HepG2 (cell line): ENCODE data around the gene UBTD2. TPM values are rescaled to one million over a fixed set of nuclear protein-coding genes. Genes with fewer than 3 reads are reported as not detected.

Source experiments
- CBFB ChIP-seq: sonication (generic); formaldehyde crosslinking; IDR thresholded peaks from 2 replicates; pipeline ENCODE4 v1.4.0; 2020; ENCODE audit warnings: missing genetic modification reagents
- ETV5 ChIP-seq: IDR thresholded peaks from 2 replicates; pipeline ENCODE4 v1.6.1; 2018; ENCODE audit warnings: missing biosample characterization, missing genetic modification reagents, inconsistent platforms, borderline replicate concordance
- FOXC1 ChIP-seq: sonication (generic); formaldehyde crosslinking; IDR thresholded peaks from 2 replicates; pipeline ENCODE4 v1.8.0; 2022; ENCODE audit warnings: mild to moderate bottlenecking, missing genetic modification reagents, borderline replicate concordance
- FOXM1 ChIP-seq: sonication (generic); formaldehyde crosslinking; IDR thresholded peaks from 2 replicates; pipeline ENCODE4 v1.5.0; 2020; ENCODE audit warnings: missing genetic modification reagents
- KAT8 ChIP-seq: IDR thresholded peaks from 2 replicates; pipeline ENCODE4 v1.6.1; 2016; ENCODE audit warnings: missing genetic modification reagents, missing compliant biosample characterization
- RXRB ChIP-seq: IDR thresholded peaks from 2 replicates; pipeline ENCODE4 v1.6.1; 2016; ENCODE audit warnings: borderline replicate concordance, missing genetic modification reagents, missing compliant biosample characterization
- SIX1 ChIP-seq: sonication (generic); formaldehyde crosslinking; IDR thresholded peaks from 2 replicates; pipeline ENCODE4 v1.4.0; 2020; ENCODE audit warnings: missing genetic modification reagents, borderline replicate concordance
- ZNF317 ChIP-seq: sonication (generic); formaldehyde crosslinking; IDR thresholded peaks from 2 replicates; pipeline ENCODE4 v1.5.0; 2020; ENCODE audit warnings: mild to moderate bottlenecking, missing genetic modification reagents
- ZNF563 ChIP-seq: sonication (generic); formaldehyde crosslinking; IDR thresholded peaks from 2 replicates; pipeline ENCODE4 v1.8.0; 2022; ENCODE audit warnings: mild to moderate bottlenecking, moderate library complexity, missing genetic modification reagents
- ZNF598 ChIP-seq: sonication (generic); formaldehyde crosslinking; IDR thresholded peaks from 2 replicates; pipeline ENCODE4 v1.5.1; 2020; ENCODE audit warnings: mild to moderate bottlenecking, missing genetic modification reagents, borderline replicate concordance
- ZNF740 ChIP-seq: sonication (generic); formaldehyde crosslinking; IDR thresholded peaks from 2 replicates; pipeline ENCODE4 v1.4.0; 2020; ENCODE audit warnings: missing genetic modification reagents
- ZNF839 ChIP-seq: sonication (generic); formaldehyde crosslinking; IDR thresholded peaks from 2 replicates; pipeline ENCODE4 v1.4.0; 2020; ENCODE audit warnings: missing genetic modification reagents, mild to moderate bottlenecking, borderline replicate concordance
- polyA plus RNA-seq, 8 experiments: library from polyadenylated mRNA; depleted of rRNA in 3 of 8; stranded (reverse) in 7 of 8; unstranded in 1 of 8; fragments of >200 nt; fragmentation: Illumina TruSeq in 4 of 8; extraction: Trizol in 4 of 8; gene quantifications; 2 replicates each; pipeline versions ENCODE4 v1.2.1 to v1.2.3, GENCODE V29; 2011 to 2016; ENCODE audit warnings: low read depth in 4 of 8, missing spikeins in 1 of 8, mixed read lengths in 1 of 8; ENCODE audit not compliant: insufficient read depth in 1 of 8
- total RNA-seq, 5 experiments: library from RNA; depleted of rRNA; stranded (reverse); fragments of >200 nt; fragmentation: Illumina TruSeq; extraction: Trizol; gene quantifications; 2 replicates each; pipeline ENCODE4 v1.2.3, GENCODE V29; 2016; ENCODE audit warnings: low read depth in 1 of 5
- TF ChIP-seq, protein P1 (sequence below): sonication (generic); formaldehyde crosslinking; IDR thresholded peaks from 2 replicates; pipeline ENCODE4 v1.4.0; 2020; ENCODE audit warnings: missing genetic modification reagents
- TF ChIP-seq, protein P2 (sequence below): conservative IDR thresholded peaks from 2 replicates; pipeline ENCODE4 v1.6.1; 2018; ENCODE audit warnings: missing genetic modification reagents
- TF ChIP-seq, protein P3 (sequence below): sonication (generic); formaldehyde crosslinking; conservative IDR thresholded peaks from 2 replicates; pipeline ENCODE4 v1.5.0; 2020; ENCODE audit warnings: missing genetic modification reagents
- TF ChIP-seq, protein P4 (sequence below): sonication (generic); formaldehyde crosslinking; IDR thresholded peaks from 2 replicates; pipeline ENCODE4 v1.9.0; 2021; ENCODE audit warnings: missing genetic modification reagents, borderline replicate concordance
- TF ChIP-seq, protein P5 (sequence below): sonication (generic); formaldehyde crosslinking; IDR thresholded peaks from 2 replicates; pipeline ENCODE4 v1.9.0; 2022; ENCODE audit warnings: missing genetic modification reagents, mild to moderate bottlenecking, borderline replicate concordance

The UBTD2 gene
- total and polyA plus RNA-seq, 2 of the 13 experiments (the other 11 are each of a cell fraction or from before 2014, with no cell fraction given), result 15.2 to 24.1 TPM

DNA sequence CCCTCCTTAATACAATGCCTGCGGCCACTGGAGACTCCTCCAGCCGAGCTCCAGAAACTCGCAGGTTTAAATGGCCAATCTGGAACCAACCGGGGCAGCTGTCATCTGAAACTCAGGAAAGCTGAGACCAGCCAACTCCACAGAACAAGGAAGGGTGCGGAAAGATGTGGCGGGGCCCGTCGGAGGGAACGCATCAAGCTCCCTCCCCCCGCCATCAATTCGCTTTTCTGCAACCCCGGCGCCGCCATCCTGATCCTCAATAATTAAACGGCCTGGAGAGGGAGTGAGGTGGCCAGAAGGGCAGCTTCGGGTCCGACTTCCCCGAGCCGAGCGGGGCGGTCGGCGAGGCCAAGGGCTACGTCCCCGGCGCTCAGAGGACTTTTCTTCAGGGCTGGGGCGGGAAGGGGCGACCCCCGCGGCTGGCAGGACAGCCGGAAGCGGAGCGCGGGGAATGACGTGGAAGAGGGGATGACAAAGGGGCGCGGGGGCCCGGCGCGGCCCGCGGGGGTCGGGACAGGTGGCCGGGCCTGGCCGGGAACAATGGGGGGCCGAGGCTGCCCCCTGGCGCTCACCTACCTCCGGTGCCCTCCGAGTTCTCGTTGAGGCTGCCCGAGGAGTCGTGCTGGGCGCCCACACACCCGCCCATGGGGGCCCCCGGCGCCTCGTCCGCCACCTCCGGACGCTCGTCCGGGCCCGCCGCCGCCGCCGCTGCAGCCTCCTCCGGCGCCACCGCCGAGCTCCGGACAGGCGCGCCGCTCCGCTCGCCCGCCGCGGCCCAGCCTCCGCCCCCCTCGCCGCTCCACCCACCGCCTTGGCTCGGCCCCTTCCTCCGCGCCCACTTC lies at the start of gene UBTD2 (continued):
- TF ChIP-seq, protein P1, sequence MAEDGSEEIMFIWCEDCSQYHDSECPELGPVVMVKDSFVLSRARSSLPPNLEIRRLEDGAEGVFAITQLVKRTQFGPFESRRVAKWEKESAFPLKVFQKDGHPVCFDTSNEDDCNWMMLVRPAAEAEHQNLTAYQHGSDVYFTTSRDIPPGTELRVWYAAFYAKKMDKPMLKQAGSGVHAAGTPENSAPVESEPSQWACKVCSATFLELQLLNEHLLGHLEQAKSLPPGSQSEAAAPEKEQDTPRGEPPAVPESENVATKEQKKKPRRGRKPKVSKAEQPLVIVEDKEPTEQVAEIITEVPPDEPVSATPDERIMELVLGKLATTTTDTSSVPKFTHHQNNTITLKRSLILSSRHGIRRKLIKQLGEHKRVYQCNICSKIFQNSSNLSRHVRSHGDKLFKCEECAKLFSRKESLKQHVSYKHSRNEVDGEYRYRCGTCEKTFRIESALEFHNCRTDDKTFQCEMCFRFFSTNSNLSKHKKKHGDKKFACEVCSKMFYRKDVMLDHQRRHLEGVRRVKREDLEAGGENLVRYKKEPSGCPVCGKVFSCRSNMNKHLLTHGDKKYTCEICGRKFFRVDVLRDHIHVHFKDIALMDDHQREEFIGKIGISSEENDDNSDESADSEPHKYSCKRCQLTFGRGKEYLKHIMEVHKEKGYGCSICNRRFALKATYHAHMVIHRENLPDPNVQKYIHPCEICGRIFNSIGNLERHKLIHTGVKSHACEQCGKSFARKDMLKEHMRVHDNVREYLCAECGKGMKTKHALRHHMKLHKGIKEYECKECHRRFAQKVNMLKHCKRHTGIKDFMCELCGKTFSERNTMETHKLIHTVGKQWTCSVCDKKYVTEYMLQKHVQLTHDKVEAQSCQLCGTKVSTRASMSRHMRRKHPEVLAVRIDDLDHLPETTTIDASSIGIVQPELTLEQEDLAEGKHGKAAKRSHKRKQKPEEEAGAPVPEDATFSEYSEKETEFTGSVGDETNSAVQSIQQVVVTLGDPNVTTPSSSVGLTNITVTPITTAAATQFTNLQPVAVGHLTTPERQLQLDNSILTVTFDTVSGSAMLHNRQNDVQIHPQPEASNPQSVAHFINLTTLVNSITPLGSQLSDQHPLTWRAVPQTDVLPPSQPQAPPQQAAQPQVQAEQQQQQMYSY, result 0 out of 2 replicates have a peak, but pooled peaks have one; percentile 22
- TF ChIP-seq CBFB (CRISPR knock-in tag) (no peak), RXRB (CRISPR knock-in tag) (0 out of 2 replicates have a peak, but pooled peaks have one; percentile 29), ZNF317 (CRISPR knock-in tag) (0 out of 2 replicates have a peak, but pooled peaks have one; percentile 40), ZNF598 (CRISPR knock-in tag) (peak; percentile 59; the same call in 1 of the 2 replicates), KAT8 (0 out of 2 replicates have a peak, but pooled peaks have one; percentile 25), FOXC1 (CRISPR knock-in tag) (no peak), SIX1 (CRISPR knock-in tag) (no peak), FOXM1 (CRISPR knock-in tag) (no peak), ZNF563 (peak; percentile 58; the same call in 1 of the 2 replicates), ZNF740 (CRISPR knock-in tag) (no peak; the same call in 1 of the 2 replicates), ETV5 (CRISPR knock-in tag) (peak; percentile 24; the same call in 1 of the 2 replicates), ZNF839 (CRISPR knock-in tag) (no peak)
- TF ChIP-seq, protein P2, sequence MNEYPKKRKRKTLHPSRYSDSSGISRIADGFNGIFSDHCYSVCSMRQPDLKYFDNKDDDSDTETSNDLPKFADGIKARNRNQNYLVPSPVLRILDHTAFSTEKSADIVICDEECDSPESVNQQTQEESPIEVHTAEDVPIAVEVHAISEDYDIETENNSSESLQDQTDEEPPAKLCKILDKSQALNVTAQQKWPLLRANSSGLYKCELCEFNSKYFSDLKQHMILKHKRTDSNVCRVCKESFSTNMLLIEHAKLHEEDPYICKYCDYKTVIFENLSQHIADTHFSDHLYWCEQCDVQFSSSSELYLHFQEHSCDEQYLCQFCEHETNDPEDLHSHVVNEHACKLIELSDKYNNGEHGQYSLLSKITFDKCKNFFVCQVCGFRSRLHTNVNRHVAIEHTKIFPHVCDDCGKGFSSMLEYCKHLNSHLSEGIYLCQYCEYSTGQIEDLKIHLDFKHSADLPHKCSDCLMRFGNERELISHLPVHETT (CRISPR knock-in tag), result peak; percentile 12; the same call in 1 of the 2 replicates
- TF ChIP-seq, protein P3, sequence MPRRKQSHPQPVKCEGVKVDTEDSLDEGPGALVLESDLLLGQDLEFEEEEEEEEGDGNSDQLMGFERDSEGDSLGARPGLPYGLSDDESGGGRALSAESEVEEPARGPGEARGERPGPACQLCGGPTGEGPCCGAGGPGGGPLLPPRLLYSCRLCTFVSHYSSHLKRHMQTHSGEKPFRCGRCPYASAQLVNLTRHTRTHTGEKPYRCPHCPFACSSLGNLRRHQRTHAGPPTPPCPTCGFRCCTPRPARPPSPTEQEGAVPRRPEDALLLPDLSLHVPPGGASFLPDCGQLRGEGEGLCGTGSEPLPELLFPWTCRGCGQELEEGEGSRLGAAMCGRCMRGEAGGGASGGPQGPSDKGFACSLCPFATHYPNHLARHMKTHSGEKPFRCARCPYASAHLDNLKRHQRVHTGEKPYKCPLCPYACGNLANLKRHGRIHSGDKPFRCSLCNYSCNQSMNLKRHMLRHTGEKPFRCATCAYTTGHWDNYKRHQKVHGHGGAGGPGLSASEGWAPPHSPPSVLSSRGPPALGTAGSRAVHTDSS (CRISPR knock-in tag), result no peak
- TF ChIP-seq, protein P4, sequence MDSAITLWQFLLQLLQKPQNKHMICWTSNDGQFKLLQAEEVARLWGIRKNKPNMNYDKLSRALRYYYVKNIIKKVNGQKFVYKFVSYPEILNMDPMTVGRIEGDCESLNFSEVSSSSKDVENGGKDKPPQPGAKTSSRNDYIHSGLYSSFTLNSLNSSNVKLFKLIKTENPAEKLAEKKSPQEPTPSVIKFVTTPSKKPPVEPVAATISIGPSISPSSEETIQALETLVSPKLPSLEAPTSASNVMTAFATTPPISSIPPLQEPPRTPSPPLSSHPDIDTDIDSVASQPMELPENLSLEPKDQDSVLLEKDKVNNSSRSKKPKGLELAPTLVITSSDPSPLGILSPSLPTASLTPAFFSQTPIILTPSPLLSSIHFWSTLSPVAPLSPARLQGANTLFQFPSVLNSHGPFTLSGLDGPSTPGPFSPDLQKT (CRISPR knock-in tag), result no peak
- TF ChIP-seq, protein P5, sequence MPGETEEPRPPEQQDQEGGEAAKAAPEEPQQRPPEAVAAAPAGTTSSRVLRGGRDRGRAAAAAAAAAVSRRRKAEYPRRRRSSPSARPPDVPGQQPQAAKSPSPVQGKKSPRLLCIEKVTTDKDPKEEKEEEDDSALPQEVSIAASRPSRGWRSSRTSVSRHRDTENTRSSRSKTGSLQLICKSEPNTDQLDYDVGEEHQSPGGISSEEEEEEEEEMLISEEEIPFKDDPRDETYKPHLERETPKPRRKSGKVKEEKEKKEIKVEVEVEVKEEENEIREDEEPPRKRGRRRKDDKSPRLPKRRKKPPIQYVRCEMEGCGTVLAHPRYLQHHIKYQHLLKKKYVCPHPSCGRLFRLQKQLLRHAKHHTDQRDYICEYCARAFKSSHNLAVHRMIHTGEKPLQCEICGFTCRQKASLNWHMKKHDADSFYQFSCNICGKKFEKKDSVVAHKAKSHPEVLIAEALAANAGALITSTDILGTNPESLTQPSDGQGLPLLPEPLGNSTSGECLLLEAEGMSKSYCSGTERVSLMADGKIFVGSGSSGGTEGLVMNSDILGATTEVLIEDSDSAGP, result peak; percentile 71; the same call in 1 of the 2 replicates
